GM12801 (cell line): ENCODE measurements around the gene ASCL2.

Source experiments
- TF ChIP-seq, protein P1 (sequence below): IDR thresholded peaks from one replicate; pipeline ENCODE4 v1.5.1; 2011; ENCODE audit warnings: control low read depth; ENCODE audit not compliant: insufficient read length; ENCODE audit errors: extremely low read depth

Gene ASCL2

DNA sequence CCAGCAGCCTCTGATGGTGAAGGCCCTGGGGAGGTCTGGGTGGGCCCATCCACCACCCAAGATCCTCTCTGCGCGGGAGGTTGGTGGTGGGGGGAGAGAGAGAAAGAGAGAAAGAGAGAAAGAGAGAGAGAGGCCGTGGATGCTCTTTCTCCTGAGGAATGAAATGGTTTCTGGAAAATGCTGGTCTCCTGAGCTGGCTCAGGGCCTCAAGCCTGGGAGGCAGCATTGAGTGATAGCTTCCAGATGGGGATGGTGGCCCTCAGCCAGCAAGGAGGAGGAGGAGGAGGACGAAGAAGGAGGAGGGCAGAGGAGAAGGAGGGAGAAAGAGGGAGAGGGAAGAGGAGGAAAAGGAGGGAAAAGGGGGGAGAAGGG is 36.0 kb upstream of the ASCL2 start:
- TF ChIP-seq, protein P1, sequence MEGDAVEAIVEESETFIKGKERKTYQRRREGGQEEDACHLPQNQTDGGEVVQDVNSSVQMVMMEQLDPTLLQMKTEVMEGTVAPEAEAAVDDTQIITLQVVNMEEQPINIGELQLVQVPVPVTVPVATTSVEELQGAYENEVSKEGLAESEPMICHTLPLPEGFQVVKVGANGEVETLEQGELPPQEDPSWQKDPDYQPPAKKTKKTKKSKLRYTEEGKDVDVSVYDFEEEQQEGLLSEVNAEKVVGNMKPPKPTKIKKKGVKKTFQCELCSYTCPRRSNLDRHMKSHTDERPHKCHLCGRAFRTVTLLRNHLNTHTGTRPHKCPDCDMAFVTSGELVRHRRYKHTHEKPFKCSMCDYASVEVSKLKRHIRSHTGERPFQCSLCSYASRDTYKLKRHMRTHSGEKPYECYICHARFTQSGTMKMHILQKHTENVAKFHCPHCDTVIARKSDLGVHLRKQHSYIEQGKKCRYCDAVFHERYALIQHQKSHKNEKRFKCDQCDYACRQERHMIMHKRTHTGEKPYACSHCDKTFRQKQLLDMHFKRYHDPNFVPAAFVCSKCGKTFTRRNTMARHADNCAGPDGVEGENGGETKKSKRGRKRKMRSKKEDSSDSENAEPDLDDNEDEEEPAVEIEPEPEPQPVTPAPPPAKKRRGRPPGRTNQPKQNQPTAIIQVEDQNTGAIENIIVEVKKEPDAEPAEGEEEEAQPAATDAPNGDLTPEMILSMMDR = no peak

- TF ChIP-seq, protein P1 = no peak
These were observed 35.5 kb upstream of the ASCL2 start for GRCh38 chr11:2305788-2306451.

GRCh38 chr11:2305140-2305778 is 34.9 kb upstream of the ASCL2 start:
- TF ChIP-seq, protein P1 = no peak

- TF ChIP-seq, protein P1 = no peak
These were observed 34.2 kb upstream of the ASCL2 start for GRCh38 chr11:2304506-2305139.

- TF ChIP-seq, protein P1 = no peak
These were observed 33.5 kb upstream of the ASCL2 start for GRCh38 chr11:2303627-2304505.

DNA sequence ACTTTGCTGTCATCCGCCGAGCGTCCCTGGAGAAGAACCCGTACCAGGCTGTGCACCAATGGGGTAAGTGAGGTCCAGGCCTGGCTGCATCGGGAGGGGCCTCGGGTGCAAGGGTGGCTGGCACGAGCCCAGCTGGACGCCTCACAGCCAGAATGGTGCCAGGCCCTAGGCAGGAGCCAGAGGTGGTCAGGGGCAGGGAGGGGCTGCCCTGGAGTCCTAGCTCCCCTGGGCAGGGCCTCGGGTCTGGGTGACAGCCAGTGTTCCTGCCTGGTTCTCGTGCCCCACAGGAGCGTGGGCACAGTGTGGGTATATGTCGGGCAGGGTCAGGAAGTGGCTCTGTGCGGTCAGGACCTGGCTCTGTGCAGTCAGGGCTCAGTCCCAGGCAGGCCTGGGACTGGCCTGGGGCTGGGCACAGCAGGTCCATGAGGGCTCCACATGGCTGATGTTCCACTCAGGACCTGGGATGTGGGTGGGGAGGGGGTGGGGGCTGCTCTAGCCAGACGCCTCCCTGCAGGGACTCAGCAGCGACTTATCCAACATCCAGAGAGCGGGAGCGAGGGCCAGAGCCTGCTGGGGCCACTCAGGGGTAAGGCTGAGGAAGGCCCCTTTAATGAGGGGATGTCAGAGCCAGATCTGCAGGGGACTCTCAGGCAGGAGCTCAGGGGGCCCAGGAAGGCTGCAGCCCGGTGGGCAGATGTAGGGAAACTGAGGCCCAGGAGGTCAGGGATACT is 32.7 kb upstream of the ASCL2 start:
- TF ChIP-seq, protein P1 = no peak
